GM21423 (cell line): ENCODE measurements around the gene SLU7.

Experiments used
- ATAC-seq: cut with Tn5 transposase; IDR thresholded peaks from one replicate; pipeline ENCODE4 v1.9.1; 2021; ENCODE audit warnings: mild to moderate bottlenecking, moderate library complexity; ENCODE audit not compliant: unreplicated experiment

The SLU7 gene

GRCh38 chr5:160418561-160419457 lies at the start of gene SLU7:
SLU7 (minus strand) TSS chr5:160419081; CDS start chr5:160415294, 3,787 bp downstream.
- ATAC-seq: peak; percentile 70

DNA sequence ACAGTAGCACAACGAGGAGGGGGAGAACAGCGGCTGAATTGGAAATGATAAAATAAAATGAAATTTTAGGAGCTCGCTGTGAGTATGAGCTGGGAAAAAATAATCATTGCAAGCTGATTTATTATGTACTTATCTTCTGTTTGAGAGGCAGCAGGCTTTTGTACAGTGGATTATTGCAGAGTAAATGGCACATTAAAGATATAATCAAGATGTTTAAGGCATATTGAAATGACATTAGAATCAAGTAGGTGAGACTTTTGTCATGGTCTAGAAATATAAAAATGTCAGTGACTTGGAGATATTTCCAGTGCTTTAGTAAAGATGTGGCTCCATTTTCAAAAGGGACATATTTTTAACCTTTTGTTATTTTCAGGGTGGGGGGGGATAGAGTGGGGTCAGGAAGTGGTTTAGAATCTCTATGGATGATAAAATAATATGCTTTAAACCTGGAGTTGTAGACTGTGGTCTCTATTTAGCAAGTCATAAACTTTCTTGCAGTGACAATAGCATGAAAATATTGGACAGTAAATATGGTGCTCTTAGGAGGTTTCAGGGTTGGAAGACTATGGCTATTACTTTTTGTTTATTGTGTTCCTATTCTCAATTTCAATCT lies 49.6 kb upstream of the SLU7 start:
- ATAC-seq: no peak

GRCh38 chr5:160467555-160468362 lies 48.9 kb upstream of the SLU7 start:
- ATAC-seq: peak; percentile 88

GRCh38 chr5:160466889-160467554 lies 48.1 kb upstream of the SLU7 start:
- ATAC-seq: no peak

DNA sequence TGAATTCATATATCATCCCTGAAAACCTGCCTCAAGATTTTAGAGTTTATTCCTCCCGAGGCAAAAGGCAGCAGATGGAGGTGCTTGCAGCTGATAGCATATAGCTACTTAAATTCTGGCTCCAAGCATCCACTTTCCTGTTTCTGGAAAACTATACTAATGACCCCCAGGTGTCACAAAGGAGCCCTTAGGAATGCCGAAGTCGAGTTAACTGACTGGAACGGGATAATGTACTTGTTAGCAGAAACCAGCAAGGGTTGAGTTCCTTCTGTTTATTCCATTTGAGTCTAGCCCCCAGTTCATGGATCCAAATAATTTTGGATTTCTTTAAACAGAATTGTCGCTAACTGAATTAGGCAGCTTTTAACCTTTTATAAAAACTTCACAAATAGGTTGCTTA lies 47.2 kb upstream of the SLU7 start:
- no peak for ATAC-seq

DNA sequence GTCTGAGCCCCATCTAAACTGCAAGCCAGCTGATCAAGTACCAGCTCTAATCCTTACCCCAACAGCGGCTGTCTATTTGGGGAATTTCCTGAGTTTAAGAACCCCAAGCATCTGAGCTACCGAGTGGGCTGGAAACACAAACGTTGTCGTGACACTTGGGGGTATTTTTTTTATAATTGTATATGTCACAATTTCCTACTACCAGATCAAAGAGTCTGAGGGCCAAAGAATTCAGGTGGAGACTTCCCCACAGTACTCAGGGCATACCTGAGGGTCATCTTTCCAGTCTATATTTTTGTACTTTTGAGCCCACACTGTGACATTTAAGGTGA lies 45.6 kb upstream of the SLU7 start:
- no peak for ATAC-seq

- no peak for ATAC-seq
Observed at GRCh38 chr5:160463740-160464465, 45.0 kb upstream of the SLU7 start.

GRCh38 chr5:160463227-160463626 lies 44.3 kb upstream of the SLU7 start:
- ATAC-seq: no peak

DNA sequence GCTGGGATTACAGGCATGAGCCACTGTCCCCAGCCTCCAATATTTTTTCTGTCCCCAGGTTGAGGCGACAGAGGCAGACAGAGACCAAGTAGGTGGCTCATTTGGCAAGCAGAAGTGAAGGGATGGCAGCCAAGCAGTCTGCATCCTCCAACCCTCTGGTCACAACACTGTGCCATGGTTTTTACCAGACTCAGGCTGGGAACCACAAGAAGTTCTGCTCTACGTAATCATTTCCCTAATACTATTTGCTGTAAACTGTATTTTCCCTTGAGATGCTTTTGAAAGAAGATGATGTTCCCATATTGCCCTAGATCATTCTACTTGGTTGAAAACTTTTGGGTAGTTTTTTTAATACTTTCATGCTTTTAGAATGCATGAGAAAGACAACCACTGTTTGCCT lies 43.3 kb upstream of the SLU7 start:
- ATAC-seq: peak; percentile 40

DNA sequence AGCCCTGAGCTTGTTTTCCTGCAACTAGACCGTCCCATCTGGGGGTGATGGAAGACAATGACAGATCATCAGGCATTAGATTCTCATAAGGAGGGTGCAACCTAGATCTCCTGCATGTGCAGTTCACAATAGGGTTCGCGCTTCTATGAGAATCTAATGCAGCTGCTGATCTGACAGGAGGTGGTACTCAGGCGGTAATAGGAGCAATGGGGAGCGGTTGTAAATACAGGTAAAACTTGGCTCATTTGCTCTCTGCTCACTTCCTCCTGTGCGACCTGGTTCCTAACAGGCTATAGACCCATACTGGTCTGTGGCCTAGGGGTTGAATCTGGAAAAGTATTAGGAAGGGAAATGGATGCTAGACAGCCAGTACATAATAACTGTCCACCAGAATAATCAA lies 42.5 kb upstream of the SLU7 start:
- ATAC-seq: no peak

DNA sequence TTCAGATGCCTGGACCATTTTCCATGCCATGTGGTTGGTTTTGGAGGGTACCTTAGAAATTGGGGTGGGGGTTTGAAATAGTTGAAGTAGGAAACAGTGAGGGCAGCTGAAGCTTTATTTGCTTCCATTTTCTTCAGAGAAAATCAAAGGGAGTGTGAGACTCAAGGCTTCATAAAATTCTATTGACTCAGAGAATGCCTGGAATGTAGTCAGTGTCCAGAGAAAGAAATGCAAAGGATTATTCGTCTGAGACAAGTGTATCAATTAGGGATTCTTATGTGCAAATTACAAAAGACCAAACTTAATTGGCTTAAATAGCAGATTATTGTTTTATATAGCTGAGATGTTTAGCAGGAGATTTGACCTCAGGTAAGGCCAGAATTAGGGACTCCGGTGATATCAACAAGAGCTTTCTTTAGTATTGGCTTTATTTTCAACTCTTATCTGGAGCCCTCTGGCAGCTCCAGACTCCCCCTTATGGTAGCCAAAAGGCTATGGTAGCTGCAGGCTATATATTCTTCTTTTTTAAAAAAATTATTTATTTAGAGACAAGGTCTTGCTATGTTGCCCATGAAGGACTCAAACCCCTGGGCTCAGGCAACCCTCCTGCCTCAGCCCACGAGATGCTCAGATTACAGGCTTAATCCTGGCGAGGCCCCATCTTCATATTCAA lies 41.6 kb upstream of the SLU7 start:
- ATAC-seq: no peak

- peak; percentile 69 for ATAC-seq
Observed at GRCh38 chr5:160458806-160459800, 40.2 kb upstream of the SLU7 start.

GRCh38 chr5:160457252-160457651 lies 38.4 kb upstream of the SLU7 start:
- no peak for ATAC-seq

GRCh38 chr5:160456480-160457177 lies 37.7 kb upstream of the SLU7 start:
- no peak for ATAC-seq

DNA sequence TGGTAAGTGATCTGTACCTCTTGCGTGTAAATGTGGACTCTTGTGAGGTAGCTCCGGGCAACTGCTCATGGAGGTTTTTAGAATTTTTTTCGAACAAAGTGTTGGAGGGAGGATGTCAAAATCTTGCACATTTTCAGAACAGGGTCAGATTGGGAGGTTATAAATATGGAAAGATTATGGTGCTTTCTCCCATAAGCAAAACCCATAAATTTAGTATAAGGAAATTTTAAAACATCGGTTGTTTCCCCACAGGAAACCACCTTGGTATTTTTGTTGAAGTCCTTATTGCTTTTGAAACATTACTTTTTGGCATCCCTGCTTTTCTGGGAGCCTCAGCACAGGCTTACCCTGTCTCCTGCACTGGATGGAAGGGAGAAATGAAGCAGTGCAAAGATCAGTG lies 36.7 kb upstream of the SLU7 start:
- ATAC-seq: no peak

DNA sequence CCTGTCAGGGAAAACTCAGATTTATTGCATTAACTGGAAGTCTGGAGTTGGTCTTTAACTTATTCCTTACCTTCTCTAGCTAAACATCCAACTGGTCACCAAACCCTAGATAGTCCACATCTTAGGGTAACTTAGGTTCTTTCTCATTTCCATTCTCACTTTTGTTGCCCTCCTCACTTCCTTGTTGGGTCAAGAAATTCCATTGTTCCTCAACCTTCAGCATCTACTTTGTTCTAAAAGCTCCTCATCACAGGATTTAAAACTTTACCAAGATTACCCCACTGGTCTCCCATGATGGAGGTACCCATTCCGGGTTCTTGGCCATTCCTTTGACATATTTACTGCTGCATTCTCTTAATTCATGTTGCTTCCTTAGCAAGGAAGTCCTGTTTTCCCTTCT lies 34.9 kb upstream of the SLU7 start:
- no peak for ATAC-seq

DNA sequence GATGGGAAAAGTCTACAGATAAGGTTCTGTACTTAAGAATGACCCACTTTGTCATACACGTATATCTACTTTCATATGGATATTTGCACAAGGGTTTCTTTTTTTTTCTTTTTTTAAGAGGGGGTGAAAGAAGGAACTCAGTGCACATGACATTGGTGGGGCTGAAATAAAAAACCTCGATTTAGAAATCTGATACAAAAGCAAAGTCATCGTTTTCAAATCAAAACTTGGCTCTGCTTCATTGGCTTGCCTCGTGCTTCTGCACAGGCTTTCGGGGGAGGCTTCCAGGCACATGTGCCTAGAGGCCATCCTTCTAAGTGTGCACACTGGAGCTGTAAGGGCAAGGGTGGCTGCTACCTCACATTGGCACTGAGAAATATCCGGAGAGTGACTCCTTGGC lies 33.9 kb upstream of the SLU7 start:
- no peak for ATAC-seq

DNA sequence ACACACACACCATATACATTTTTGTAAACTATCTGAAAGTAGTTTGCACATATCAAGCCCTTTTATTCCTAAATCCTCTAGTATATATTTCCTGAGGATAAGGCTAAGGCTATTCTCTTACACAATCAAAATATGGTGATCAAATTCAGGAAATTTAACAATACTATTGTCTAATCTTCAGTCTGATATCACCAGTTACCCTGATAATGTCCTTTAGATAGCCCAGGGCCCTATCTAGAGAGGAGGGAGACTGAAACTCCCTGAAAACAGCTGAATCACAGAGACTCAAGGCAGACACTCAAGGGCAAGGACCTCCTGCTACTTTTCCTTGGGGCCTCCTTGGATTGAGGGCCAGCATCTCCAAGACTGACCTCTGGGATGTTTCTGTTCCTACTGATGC lies 33.2 kb upstream of the SLU7 start:
- no peak for ATAC-seq
